GM18951 (cell line): ENCODE results near the gene TOM1.
"Not testable (repeated sequence)": the region's sequence is repeated elsewhere in the genome, so short reads cannot be mapped to it uniquely, and the experiment has no call there.

Experiments used
- POLR2A ChIP-seq: IDR thresholded peaks from 4 replicates; pipeline ENCODE4 v1.6.1; 2011; ENCODE audit warnings: mild to moderate bottlenecking; ENCODE audit not compliant: insufficient read length, insufficient read depth; ENCODE audit errors: extremely low read depth
- in situ Hi-C: fragments of 300-500 bp; cut with MboI; formaldehyde crosslinking; loops from one replicate; pipeline ENCODE4 v1.12.0; 2022; ENCODE audit warnings: low sequenced_read_pairs, mixed read lengths, inconsistent platforms; ENCODE audit not compliant: unreplicated experiment

TOM1 gene

GRCh38 chr22:35348703-35349102 is 49.0 kb downstream of the TOM1 start:
- in situ Hi-C loops: loop anchor here (25.0 kb wide), 1 partner anchor 389 kb away; no protein-coding TSS in a partner anchor
- no peak for TF ChIP-seq POLR2A

GRCh38 chr22:35349368-35349703 is 49.6 kb downstream of the TOM1 start:
- no peak for TF ChIP-seq POLR2A
- in situ Hi-C loops: loop anchor here (25.0 kb wide), 1 partner anchor 388 kb away; no protein-coding TSS in a partner anchor

- in situ Hi-C loops: loop anchor here (5.0 to 25.0 kb wide), 2 partner anchors 242 to 387 kb away; no protein-coding TSS in a partner anchor
- no peak for TF ChIP-seq POLR2A
Observed at GRCh38 chr22:35349704-35350538, 50.2 kb downstream of the TOM1 start.

GRCh38 chr22:35350539-35351503 is 51.1 kb downstream of the TOM1 start:
- TF ChIP-seq POLR2A: peak; percentile 31
- in situ Hi-C loops: loop anchor here (5.0 kb wide), 1 partner anchor 241 kb away; no protein-coding TSS in a partner anchor

- in situ Hi-C loops: loop anchor here (5.0 kb wide), 1 partner anchor 240 kb away; no protein-coding TSS in a partner anchor
- peak; percentile 27 for TF ChIP-seq POLR2A
Observed at GRCh38 chr22:35352214-35353111, 52.8 kb downstream of the TOM1 start.

GRCh38 chr22:35353318-35353717 is 53.6 kb downstream of the TOM1 start:
- in situ Hi-C loops: loop anchor here (5.0 kb wide), 1 partner anchor 239 kb away; no protein-coding TSS in a partner anchor
- no peak for TF ChIP-seq POLR2A

GRCh38 chr22:35354068-35354467 is 54.4 kb downstream of the TOM1 start:
- TF ChIP-seq POLR2A: no peak
- in situ Hi-C loops: loop anchor here (5.0 kb wide), 1 partner anchor 238 kb away; no protein-coding TSS in a partner anchor

GRCh38 chr22:35357883-35358621 is 58.4 kb downstream of the TOM1 start:
- in situ Hi-C loops: no loop called here
- TF ChIP-seq POLR2A: no peak

- no peak for TF ChIP-seq POLR2A
- in situ Hi-C loops: no loop called here
Observed at GRCh38 chr22:35359380-35360065, 59.8 kb downstream of the TOM1 start.

- no peak for TF ChIP-seq POLR2A
- in situ Hi-C loops: no loop called here
Observed at GRCh38 chr22:35361001-35361558, 61.4 kb downstream of the TOM1 start.

- TF ChIP-seq POLR2A: no peak
- in situ Hi-C loops: no loop called here
Observed at GRCh38 chr22:35363566-35364086, 63.9 kb downstream of the TOM1 start.

- in situ Hi-C loops: not testable (repeated sequence)
Observed at GRCh38 chr22:35364230-35364629, 64.5 kb downstream of the TOM1 start.
